Liver (tissue), 9 donors: Measurements from ENCODE around the gene ABTB2. TPM values are rescaled to one million over a fixed set of nuclear protein-coding genes. Genes with fewer than 3 reads are reported as not detected.
A peak's percentile ranks its signal among the peaks of the same experiment; 100 is the strongest.

Source experiments
- DNase-seq: peaks from one replicate; pipeline ENCODE4 v3.0.0-alpha.2; 2017; ENCODE audit warnings: low spot score
- H3K27ac ChIP-seq, 2 donors: one replicate each; pipeline ENCODE4 v1.7.0; 2013; ENCODE audit warnings: inconsistent platforms in 2 of 2, low read length in 2 of 2, control low read depth in 1 of 2, low read depth in 1 of 2, mild to moderate bottlenecking in 1 of 2
- H3K27me3 ChIP-seq, 4 donors: one replicate each; pipeline versions ENCODE4 v1.6.1 to v1.7.0; 2013; ENCODE audit warnings: low read length in 3 of 4, inconsistent platforms in 1 of 4, mild to moderate bottlenecking in 1 of 4, moderate library complexity in 1 of 4; ENCODE audit not compliant: control insufficient read depth in 4 of 4, insufficient read depth in 4 of 4
- H3K36me3 ChIP-seq, 4 donors: one replicate each; pipeline versions ENCODE4 v1.6.1 to v1.7.0; 2013; ENCODE audit warnings: low read length in 3 of 4, mild to moderate bottlenecking in 3 of 4, low read depth in 1 of 4, moderate library complexity in 1 of 4; ENCODE audit not compliant: control insufficient read depth in 4 of 4, insufficient read depth in 3 of 4
- H3K4me1 ChIP-seq, 4 donors: one replicate each; pipeline versions ENCODE4 v1.6.1 to v1.7.0; 2013; ENCODE audit warnings: low read length in 3 of 4, mild to moderate bottlenecking in 3 of 4, moderate library complexity in 1 of 4; ENCODE audit not compliant: control insufficient read depth in 4 of 4, insufficient read depth in 4 of 4
- H3K4me3 ChIP-seq, 3 donors: one replicate each; pipeline versions ENCODE4 v1.6.1 to v1.7.0; 2013; ENCODE audit warnings: low read length in 3 of 3, control low read depth in 1 of 3, low read depth in 1 of 3, mild to moderate bottlenecking in 1 of 3
- H3K9ac ChIP-seq, 2 donors: one replicate each; pipeline ENCODE4 v1.7.0; 2013; ENCODE audit warnings: low read length in 2 of 2, mild to moderate bottlenecking in 2 of 2, moderate library complexity in 2 of 2, control low read depth in 1 of 2, low read depth in 1 of 2
- H3K9me3 ChIP-seq, 4 donors: one replicate each; pipeline versions ENCODE4 v1.6.1 to v1.7.0; 2013; ENCODE audit warnings: low read length in 3 of 4; ENCODE audit not compliant: control insufficient read depth in 4 of 4
- ATF3 ChIP-seq: IDR thresholded peaks from 2 replicates; pipeline ENCODE4 v1.6.1; 2016; ENCODE audit warnings: antibody characterized with exemption
- CTCF ChIP-seq: fragments of 150-350 bp; IDR thresholded peaks from 2 replicates; pipeline ENCODE4 v1.5.1; 2017; ENCODE audit warnings: improper control_type of control experiment, low read depth, low read length; ENCODE audit not compliant: missing input control
- EGR1 ChIP-seq, 2 donors: IDR thresholded peaks; 2 replicates each; pipeline ENCODE4 v1.6.1; 2016 to 2018; ENCODE audit warnings: antibody characterized with exemption in 2 of 2, low read depth in 2 of 2
- FOXA2 ChIP-seq: IDR thresholded peaks from 2 replicates; pipeline ENCODE4 v1.6.1; 2016; ENCODE audit warnings: antibody characterized with exemption
- GABPA ChIP-seq, 2 donors: IDR thresholded peaks in 1 of 2; conservative IDR thresholded peaks in 1 of 2; 2 replicates each; pipeline ENCODE4 v1.6.1; 2016; ENCODE audit warnings: antibody characterized with exemption in 2 of 2, mild to moderate bottlenecking in 1 of 2, moderate library complexity in 1 of 2
- HNF4A ChIP-seq, 2 donors: conservative IDR thresholded peaks; 2 replicates each; pipeline ENCODE4 v1.6.1; 2016; ENCODE audit warnings: antibody characterized with exemption in 2 of 2, mild to moderate bottlenecking in 2 of 2
- HNF4G ChIP-seq: IDR thresholded peaks from 2 replicates; pipeline ENCODE4 v1.6.1; 2016; ENCODE audit warnings: antibody characterized with exemption
- JUND ChIP-seq, 2 donors: IDR thresholded peaks; 2 replicates each; pipeline ENCODE4 v1.6.1; 2016; ENCODE audit warnings: antibody characterized with exemption in 2 of 2
- MAX ChIP-seq: IDR thresholded peaks from 2 replicates; pipeline ENCODE4 v1.6.1; 2016; ENCODE audit warnings: antibody characterized with exemption
- NR2F2 ChIP-seq: IDR thresholded peaks from 2 replicates; pipeline ENCODE4 v1.6.1; 2016; ENCODE audit warnings: antibody characterized with exemption
- RAD21 ChIP-seq, 2 donors: IDR thresholded peaks; 2 replicates each; pipeline ENCODE4 v1.6.1; 2016; ENCODE audit warnings: antibody characterized with exemption in 2 of 2, mild to moderate bottlenecking in 2 of 2
- REST ChIP-seq: IDR thresholded peaks from 2 replicates; pipeline ENCODE4 v1.6.1; 2016; ENCODE audit warnings: antibody characterized with exemption, mild to moderate bottlenecking
- RXRA ChIP-seq, 2 donors: IDR thresholded peaks; 2 replicates each; pipeline ENCODE4 v1.6.1; 2017 to 2018; ENCODE audit warnings: antibody characterized with exemption in 2 of 2, mild to moderate bottlenecking in 1 of 2
- SP1 ChIP-seq: IDR thresholded peaks from 2 replicates; pipeline ENCODE4 v1.6.1; 2018; ENCODE audit warnings: antibody characterized with exemption, mild to moderate bottlenecking
- TAF1 ChIP-seq: conservative IDR thresholded peaks from 2 replicates; pipeline ENCODE4 v1.6.1; 2016; ENCODE audit warnings: antibody characterized with exemption, mild to moderate bottlenecking
- YY1 ChIP-seq: IDR thresholded peaks from 2 replicates; pipeline ENCODE4 v1.6.1; 2016; ENCODE audit warnings: antibody characterized with exemption, mild to moderate bottlenecking
- ZBTB33 ChIP-seq: IDR thresholded peaks from 2 replicates; pipeline ENCODE4 v1.6.1; 2016; ENCODE audit warnings: antibody characterized with exemption
- WGBS: extraction: QIAGEN DNeasy Blood & Tissue Kit; methylation state at CpG from one replicate; pipeline ENCODE4 v1.1.7; 2013; 5-methylcytosine and 5-hydroxymethylcytosine counted together
- polyA plus RNA-seq, 2 donors: library from polyadenylated mRNA; stranded (reverse) in 1 of 2; unstranded in 1 of 2; fragments of 200-250 nt in 1 of 2; fragments of >200 nt in 1 of 2; fragmentation: Nextera tagmentation in 1 of 2; extraction: Ambion mirVana in 1 of 2; gene quantifications; one replicate each; pipeline versions ENCODE4 v1.2.1 to v1.2.3, GENCODE V29; 2013 to 2015
- total RNA-seq, 2 donors: library from RNA; depleted of rRNA; stranded (reverse); fragments of >200 nt; gene quantifications; one replicate each; pipeline ENCODE4 v1.2.3, GENCODE V29; 2014
- donor health status: healthy.
- donor health status: healthy.
- donor health status: healthy.
- donor health status: healthy.
- donor health status: healthy.

The ABTB2 gene
- total and polyA plus RNA-seq, 4 donors: 2.4 to 8.9 (median 6.1) TPM

- H3K4me1 ChIP-seq: peaks cover 27 to 82% (median 58%) of the 10 kb centered on the region in 4 donors
- no peaks in the 10 kb centered on the region for H3K27me3 ChIP-seq
- H3K9ac ChIP-seq: no peak overlapping the region
- 97% methylated on average over 3 of the region's 3 CpGs for WGBS
- no peak overlapping the region for H3K27ac ChIP-seq
- DNase-seq: no peak
- no peaks in the 10 kb centered on the region for H3K36me3 ChIP-seq
- no peaks in the 10 kb centered on the region for H3K9me3 ChIP-seq
- no peak overlapping the region for H3K4me3 ChIP-seq
- TF ChIP-seq ATF3: no peak
- TF ChIP-seq SP1: no peak
- no peak for TF ChIP-seq EGR1 (IDR thresholded peaks at IDR 0.05; ENCODE audit: low read depth in 2 of 2)
- no peak for TF ChIP-seq NR2F2
- TF ChIP-seq HNF4G: no peak
- TF ChIP-seq CTCF: no peak
- no peak for TF ChIP-seq GABPA (IDR thresholded peaks at IDR 0.05 in 1 of 2, conservative IDR thresholded peaks at IDR 0.05 in 1 of 2)
- TF ChIP-seq RAD21 (IDR thresholded peaks at IDR 0.05): no peak
- TF ChIP-seq RXRA (IDR thresholded peaks at IDR 0.05): no peak
- no peak for TF ChIP-seq HNF4A (conservative IDR thresholded peaks at IDR 0.05)
- no peak for TF ChIP-seq TAF1
- TF ChIP-seq YY1: no peak
- TF ChIP-seq REST: no peak
- no peak for TF ChIP-seq FOXA2
- TF ChIP-seq JUND (IDR thresholded peaks at IDR 0.05): no peak
- TF ChIP-seq ZBTB33: no peak
These were observed 14.7 kb downstream of the ABTB2 start for GRCh38 chr11:34343153-34343552.

- no peak overlapping the region for H3K4me3 ChIP-seq
- no peaks in the 10 kb centered on the region for H3K36me3 ChIP-seq
- H3K27ac ChIP-seq: peak overlapping the region in 1 of 2 donors; percentile 15
- H3K4me1 ChIP-seq: peaks cover 27 to 75% (median 58%) of the 10 kb centered on the region in 4 donors
- no peaks in the 10 kb centered on the region for H3K27me3 ChIP-seq
- DNase-seq: no peak
- H3K9ac ChIP-seq: no peak overlapping the region
- 57% methylated on average over 6 of the region's 6 CpGs for WGBS
- no peaks in the 10 kb centered on the region for H3K9me3 ChIP-seq
- TF ChIP-seq FOXA2: no peak
- no peak for TF ChIP-seq JUND (IDR thresholded peaks at IDR 0.05)
- no peak for TF ChIP-seq REST
- TF ChIP-seq ZBTB33: no peak
- TF ChIP-seq EGR1 (IDR thresholded peaks at IDR 0.05; ENCODE audit: low read depth in 2 of 2): no peak
- no peak for TF ChIP-seq YY1
- TF ChIP-seq ATF3: no peak
- TF ChIP-seq GABPA (IDR thresholded peaks at IDR 0.05 in 1 of 2, conservative IDR thresholded peaks at IDR 0.05 in 1 of 2): no peak
- peak; percentile 50 to 58 for TF ChIP-seq RXRA (IDR thresholded peaks at IDR 0.05)
- no peak for TF ChIP-seq NR2F2
- TF ChIP-seq MAX: no peak
- TF ChIP-seq HNF4G: no peak
These were observed 15.8 kb downstream of the ABTB2 start for GRCh38 chr11:34341931-34342533.
